NCI-H2227 (cell line): ENCODE measurements around the gene FRMD4A.

ENCODE experiments used
- DNase-seq: peaks from one replicate; lab custom pipeline; 2025; ENCODE audit not compliant: unreplicated experiment; lab: John Stamatoyannopoulos, UW

FRMD4A gene

DNA sequence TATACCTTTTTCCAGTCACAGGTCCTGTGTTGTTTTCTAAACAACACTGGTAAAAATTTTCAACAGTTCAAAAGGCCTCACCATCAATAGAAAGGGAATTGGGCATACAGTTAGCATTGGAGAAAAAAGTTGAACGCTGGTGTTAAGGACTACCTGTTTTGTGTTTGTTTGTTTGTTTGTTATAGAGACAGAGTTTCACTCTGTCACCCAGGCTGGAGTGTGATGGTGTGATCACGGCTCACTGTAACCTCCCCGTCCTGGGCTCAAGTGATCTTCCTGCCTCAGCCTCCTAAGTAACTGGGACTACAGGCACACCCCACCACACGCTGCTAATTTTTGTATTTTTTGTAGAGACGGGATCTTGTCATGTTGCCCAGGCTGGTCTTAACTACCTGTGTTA is 437.9 kb downstream of the FRMD4A start:
- no peak for DNase-seq

DNA sequence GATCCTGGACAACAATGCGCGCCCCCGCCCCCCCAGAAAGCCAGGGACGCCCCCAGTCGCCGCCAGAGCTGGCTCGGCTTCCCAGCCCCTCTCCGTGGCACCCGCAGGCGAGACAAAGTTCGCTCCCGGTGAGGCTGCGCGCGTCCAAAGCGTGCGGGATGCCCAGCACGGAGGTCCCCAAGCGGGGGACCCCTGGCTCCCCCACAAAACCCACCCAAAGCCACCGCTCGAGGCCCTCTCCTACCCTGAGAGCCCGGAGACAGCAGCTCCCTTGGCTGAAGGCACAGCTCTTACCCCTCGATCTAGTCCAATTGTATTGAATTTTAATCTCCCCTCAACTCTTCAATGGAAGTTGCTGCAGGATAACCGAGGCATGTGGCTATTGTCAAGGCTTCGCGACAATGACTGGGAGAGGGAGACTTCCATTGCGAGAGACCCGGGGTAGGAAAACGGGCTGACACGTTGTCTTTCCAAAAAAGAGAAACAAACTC is 438.7 kb downstream of the FRMD4A start:
- peak; percentile 18 for DNase-seq

DNA sequence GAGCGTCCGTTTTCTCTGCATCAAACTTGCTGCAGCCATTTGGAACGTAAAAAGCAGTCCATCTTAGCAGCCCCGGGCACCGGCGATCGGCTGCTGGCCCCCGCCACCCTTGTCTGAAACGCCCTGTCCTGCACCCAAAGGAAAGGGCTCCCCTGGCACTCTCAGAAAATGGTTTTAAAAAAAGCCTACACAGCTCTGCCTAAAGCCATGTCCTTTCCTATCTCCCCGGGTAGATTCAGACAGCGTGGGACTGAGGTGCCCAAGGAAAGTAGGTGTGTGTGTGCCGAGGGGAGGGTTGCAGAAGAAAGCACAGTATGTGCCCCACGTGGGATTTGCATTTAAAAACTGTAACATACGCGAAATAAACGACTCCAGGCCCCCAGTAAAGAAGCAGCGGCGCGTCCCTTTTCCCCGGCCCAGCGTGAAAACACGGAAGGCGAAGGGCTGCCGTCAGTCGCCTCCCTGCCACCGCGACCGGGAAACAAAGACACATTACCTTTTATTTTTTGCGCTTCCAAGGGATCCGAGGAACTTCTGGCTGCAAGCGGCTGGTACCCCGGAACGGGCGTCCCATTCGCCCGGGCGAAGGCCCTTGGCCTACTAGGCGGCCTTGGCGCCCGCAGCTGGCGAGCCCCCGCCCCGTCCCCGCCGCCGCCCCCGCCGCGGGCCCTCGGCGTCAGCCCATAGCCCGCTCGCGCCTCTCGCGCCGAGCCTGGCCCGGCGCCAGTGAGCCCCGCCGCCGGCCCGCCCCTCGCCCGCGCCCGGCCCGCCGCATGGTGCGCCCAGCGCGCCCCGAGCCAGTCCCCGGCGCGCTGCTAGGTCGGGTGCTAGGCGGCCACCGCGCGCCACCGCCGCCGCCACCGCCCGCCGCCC is 439.4 kb downstream of the FRMD4A start:
- DNase-seq, result peak; percentile 36

DNA sequence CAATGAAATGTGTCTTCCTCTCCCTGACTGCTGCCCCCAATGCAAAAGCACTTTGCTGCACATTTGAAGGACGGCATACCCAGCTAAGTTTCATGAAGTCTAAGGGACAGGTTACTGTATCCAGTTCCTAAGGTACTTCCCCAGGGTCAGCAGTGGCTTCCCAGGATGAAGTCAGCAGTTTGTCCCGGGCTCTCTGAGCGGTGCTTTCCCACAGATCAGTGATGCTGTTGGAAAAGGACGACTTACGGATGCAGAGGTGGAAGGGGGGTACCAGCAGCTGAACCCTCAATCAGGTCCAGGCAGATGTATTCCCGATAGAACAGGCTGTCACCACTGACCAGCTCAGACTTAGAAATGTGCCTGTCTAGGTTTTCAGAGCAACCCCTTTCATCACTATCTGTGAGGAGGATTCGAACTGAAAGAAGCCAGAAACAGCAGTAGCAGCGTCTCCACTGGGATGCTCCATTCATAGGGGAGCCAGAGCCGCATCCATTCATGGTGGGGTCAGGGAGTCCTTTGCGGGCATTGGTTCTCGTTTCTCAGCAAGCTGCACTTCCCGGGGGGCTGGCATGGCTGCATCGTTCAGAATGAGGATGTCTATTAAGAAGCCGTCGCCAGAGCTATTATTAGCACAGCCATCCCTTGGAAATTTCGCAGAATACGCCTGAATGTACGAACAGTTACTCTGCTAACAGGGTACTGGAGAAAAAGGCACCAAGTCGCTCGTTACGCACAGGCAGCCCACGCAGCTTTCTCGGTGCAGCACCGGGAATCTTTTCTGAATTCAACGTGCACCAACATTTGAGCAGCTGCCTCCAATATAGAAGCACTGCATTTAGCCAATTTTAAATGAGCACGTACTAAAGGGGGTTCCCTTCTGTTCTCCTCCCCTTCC is 440.2 kb downstream of the FRMD4A start:
- DNase-seq, result peak; percentile 69

DNA sequence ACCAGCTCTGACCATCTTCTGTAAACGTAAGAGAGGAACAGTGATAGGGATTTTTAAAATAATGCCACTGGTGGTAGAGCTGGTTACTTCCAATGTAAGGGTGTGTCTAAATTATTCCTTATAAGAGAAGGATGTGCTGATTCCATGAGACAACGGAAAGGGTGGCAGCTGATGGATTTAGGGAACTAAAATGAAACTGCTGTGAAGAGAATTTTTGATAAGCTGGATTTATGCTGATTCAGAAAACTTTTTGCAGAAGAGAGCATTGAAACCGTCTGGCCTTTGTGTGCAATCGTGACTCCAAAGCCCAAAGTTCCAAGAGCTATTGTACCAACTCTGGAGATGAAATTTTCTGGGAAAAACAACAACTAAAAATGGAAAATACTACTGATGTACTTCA is 443.0 kb downstream of the FRMD4A start:
- no peak for DNase-seq

DNA sequence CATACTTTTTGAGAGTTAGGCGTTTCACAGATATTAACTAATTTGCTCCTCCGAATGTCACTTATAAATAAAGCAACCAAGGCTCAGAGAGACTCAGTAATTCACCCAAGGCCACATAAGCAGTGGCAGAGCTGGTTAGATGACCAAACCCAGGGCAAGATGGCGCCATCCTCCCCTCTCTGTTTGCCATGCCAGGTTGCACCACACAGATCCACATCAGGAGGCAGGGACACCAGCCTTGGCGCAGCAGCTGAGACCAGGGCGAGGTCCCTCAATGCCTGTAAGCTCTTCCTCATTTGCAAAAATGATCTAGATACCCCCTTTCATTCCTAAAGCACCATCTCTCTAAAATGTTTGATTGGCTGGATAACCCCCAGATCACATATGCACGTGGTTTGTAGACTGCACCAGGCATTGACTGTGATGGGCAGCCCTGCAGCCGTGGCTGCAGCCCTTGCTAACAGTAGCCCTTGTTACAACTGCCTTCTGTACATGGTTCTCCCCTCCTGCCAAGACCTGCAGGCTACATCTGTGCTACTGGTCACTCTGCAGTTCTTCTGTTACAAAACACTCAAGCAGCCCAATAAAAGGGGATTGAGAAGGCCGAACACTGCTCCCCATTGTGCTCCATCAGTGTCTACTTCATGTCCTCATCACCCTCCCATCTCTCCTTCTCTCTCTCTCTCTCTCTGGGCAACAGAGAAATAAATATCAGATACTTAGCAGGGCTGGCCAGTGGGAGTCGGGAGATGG is 445.3 kb downstream of the FRMD4A start:
- no peak for DNase-seq

DNA sequence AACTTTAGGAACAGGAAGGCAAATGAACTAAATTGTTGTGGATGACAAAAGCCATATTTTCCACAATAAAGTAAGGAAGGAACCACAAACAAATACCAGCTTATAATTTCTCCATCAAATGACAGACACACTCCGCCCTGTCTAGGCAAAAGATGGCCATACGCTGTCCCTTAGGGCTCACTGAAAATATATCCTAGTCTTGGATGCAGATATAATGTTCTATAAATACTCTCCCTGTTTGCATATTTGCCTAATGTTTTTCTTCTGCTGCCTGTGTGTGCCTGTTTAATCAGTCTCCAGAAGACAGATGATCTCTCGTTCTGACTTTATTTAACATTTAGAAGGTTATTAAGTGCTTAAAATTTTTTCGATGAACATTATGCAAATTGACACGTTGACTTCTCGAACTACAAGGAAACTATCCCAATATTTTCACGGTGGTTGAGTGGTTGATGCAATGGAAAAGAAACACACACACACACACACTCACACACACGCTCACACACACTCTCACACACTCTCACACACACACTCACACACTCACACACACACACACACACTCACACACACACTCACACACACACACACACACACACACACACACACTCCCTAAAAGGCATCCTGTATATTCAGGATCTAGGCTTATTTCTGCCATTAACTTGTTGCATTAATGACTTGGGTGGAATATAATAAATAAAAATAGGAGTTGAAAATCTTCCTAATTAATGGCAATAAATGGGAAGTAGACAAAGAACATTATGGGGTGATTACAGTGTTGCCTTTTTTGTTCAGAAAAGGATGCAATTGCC is 446.9 kb downstream of the FRMD4A start:
- DNase-seq, result no peak

DNA sequence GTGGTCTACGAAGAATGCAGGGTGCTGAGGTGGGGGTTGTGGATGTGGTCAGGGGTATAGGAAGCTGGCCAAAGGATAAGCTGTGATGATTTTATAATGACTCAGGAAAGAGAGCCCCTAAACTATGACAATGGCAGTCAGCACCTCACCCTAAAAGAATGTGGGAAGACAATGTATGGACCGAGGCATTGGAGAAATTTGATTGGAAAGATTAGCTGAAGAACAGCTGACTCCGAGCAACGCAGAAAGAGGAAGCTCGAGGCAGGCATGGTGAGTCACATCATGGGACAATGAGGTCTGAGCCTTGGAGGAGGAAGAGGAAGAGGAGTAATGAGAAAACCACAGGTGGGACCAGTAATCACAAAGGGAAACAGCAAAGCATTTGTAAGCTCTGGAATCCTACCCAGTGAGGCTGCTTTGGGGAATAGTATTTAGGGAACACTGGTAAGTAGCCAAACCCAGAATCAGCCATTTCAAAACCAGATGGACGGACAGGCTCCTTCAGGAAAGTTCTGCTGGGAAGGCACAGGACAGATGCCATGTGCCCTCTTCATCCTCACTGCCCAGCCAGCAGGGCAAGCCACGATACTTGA is 448.5 kb downstream of the FRMD4A start:
- no peak for DNase-seq

DNA sequence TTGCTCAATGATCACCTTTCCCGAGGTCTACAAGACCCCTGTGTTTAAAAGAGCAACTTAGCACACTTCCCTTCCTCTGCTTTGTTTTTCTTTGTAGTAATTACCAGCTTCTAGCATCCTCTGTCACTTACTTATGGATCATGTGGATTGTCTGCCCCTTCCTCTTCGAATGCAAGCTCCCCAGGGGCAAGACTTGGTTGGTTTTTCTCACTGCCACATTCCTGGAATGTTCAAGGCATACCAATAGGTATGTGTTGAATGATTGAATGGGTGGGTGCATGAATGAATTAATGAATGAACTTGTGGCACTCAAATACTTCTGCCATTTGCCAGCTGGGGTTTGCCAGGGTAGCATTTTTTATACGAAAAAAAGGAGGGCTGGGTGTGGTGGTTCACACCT is 450.0 kb downstream of the FRMD4A start:
- no peak for DNase-seq

DNA sequence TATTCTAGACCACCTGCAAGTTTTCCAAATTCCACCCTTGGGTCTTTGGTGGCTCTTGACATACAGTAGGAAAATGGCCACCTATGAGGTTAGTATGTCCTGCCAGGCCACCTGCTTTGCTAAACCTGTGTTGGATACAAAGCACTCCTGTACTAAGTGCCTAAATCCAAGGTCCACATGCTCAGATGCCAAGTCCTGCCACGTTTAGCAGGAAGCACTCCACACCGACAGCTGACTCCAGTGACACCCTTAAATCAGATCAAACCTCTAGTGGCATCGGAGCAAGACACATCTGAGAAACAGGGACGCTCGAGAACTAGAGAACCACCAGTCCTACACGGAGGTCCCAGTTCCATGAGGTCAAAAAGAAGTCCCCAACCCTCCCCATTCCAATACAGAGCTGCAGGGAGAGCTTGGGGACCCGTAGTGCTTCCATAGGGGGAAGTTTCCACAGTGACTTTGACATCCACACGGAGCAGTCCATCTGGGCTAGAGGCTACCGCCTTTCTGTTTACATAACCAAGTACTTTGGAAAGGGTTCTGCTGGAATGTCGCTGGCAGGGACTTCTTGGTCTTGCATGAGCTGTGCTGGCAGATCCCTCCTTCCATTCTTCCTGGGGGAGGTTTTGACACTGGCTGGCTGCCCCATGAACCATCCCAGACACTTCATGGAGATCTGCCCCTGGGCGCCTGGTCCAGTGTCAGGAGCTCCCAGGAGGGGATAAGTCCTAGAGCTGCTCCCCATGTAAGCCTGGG is 453.4 kb downstream of the FRMD4A start:
- no peak for DNase-seq

DNA sequence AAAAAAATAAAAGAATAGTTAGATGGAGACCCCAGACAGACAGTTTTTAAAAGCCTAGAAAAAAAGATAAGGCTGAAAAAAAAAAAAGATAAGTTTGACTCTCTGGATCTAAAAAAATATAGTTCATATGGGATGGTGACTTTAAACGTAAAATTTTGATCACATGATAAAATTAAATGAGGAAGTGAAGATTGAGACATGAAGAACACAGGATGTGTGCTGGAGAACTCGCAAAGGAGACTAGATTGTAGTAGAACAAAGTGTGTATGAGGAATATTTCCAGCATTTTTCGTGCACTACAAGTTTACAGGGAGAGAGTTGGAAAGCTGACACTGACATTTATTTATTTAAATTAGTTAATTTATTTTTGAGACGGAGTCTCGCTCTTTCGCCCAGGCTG is 457.5 kb downstream of the FRMD4A start:
- DNase-seq, result no peak

DNA sequence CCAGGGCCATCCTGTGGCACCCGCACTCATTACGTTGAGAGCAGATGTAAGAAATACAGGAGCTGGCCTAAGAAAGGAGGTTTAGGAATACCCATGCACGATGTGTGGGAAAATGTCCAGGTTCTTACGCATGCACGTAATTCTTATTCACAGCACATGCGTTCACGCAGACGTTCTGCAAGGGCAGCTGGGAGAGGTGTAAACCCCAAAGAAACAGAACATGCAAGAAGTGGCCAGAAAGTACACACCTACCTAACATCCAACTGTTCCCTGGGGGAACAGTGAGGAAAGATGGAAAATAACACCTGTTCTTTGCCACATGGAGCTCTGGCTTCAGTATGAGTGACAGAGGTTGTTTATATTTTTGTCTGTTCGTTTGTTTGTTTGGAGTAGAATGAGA is 458.3 kb downstream of the FRMD4A start:
- no peak for DNase-seq

DNA sequence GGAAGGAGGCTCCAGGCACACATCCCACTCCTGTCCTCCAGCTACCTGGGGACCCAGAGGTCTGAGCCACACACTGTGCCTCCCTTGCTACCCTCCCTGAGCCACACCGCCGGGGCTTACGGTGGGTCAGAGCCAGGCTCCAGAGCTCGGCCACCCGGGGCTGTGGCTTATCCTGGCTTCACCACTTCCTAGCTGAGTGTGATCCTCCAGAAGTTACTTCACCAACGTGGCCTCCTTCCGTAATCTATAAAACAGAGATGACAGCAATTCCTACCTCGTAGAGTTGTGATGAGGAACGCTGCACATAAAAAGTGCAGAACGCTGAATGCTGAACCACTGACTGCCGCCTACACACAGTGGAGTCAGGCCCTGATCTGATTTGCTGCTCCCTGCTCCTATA is 458.9 kb downstream of the FRMD4A start:
- no peak for DNase-seq

DNA sequence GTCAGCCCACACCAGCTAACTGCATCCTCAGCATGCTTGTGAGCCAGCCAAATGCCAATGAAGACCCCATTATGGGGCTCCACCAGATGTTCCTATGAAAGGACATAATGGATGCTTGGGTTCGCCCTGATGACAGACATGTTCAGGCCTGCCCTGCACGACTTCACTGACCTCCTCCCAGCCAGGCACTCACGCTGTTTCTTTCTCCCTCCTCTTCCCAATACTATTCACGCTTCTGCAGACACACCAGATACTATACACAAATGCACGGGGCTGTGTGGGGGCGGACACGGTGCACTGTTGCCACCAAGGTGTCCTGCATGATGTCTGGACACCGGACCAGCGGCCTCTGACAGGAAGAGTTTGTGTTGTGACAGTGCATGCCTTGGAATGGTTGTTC is 459.7 kb downstream of the FRMD4A start:
- peak; percentile 25 for DNase-seq

DNA sequence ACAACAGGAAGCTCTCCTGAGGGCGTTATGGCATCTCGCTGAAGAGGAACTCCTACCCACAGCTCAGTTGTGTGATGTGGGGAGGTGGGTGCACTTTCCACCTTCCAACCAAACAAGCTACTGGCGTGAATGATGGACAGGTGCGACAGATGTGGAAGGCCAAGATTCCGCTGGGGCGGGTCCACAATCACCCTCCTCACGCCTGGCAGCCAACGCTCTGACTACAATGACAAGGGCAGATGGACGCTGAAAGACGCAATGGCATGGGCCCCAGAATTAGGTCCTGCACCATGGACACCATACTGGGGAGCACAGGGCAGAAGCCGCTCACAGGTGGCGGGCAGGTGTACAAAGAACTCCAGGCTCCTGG is 461.4 kb downstream of the FRMD4A start:
- no peak for DNase-seq

DNA sequence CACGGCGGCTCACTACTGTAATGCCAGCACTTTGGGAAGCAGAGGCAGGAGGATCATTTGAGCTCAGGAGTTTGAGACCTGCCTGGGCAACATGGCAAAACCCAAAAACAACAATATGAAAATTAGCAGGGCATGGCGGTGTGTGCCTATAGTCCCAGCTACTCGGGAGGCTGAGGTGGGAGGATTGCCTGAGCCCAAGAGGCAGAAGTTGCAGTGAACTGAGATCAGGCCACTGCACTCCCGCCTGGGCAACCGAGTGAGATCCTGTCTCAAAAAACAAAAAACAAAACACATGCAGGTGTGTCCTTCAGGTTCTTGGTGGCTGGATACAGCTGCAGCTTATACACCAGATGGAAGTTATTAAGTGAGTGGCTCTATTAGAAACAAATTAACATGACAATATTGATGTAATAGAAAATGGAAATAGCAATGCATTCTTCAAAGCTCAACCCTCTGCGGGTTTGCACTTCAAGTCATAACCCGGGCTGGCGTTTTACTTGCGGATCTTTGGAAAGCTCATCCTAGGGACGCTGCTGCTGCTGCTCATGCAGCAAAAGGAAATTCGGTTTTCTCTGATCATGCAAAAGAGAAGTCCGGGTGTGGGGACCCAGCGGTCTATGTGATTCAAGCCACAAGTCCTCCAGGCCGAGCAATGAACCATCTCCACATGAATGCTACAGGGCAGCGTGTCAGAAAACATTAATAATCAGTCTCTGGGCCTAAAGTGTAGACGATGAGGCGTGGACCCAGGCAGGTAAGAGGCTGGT is 462.0 kb downstream of the FRMD4A start:
- no peak for DNase-seq

DNA sequence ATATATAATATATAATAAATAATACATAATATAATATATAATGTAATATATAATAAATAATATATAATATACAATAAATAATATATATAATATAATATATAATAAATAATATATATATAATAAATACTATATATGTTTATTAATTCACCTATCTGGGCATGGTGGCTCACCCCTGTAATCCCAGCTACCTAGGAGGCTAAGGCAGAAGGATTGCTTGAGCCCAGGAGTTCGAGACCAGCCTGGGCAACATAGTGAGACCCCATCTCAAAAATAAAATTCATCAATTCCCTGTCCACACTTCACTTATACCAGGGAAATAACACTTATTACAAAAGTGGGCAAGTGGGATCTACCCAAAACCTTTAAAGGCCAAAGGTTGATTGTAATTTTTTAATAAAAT is 462.9 kb downstream of the FRMD4A start:
- no peak for DNase-seq

DNA sequence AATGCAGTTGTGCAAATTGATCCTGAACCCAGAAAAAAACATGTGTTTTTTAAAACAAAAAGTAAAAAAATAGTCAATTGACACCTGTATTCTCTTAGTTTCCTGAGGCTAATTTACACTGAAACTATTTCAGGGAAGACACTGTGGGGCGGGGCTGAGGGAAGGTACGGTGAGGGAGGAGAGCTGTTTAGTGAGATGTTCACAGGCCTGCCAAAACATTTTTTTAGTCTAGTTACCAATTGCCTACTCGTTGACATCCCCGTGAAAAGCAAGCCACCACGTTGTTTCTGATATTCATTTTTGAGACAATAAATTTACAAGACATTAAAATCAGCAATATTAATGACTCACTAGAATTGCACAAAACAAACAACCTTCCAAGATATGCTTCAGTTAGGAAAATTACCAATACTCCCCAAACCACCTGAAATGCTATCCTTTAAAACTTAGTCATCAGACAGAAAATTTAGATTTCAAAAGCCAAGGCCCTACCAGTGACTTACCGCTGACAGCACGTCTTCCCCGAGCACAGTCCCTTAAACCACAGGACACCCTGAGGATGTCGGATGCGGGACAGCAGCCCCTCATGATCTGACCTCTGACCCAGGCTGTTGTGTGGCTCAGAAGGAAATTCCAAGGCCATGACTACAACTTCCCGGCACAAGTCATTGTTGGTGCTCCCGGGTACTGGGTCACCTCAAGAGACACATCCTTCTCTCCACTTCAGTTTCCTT is 464.8 kb downstream of the FRMD4A start:
- DNase-seq, result no peak
